AG09319 (cell line): Measurements from ENCODE around the gene CFAP100.

Experiments
- DNase-seq: peaks from one replicate; pipeline ENCODE4 v3.0.0-alpha.2; 2010; ENCODE audit warnings: low read depth; ENCODE audit errors: extremely low read depth
- CTCF ChIP-seq: IDR thresholded peaks from 2 replicates; pipeline ENCODE4 v1.5.1; 2011; ENCODE audit warnings: low read depth, mild to moderate bottlenecking, inconsistent platforms, low read length, moderate library complexity

The CFAP100 gene

GRCh38 chr3:126394179-126394976, at the start of gene CFAP100:
Gene CFAP100 (plus strand): TSS chr3:126394909. CDS start chr3:126396001, 1,092 bp downstream.
- DNase-seq: no peak
- TF ChIP-seq CTCF: no peak

- no peak for DNase-seq
- no peak for TF ChIP-seq CTCF
Observed at GRCh38 chr3:126345231-126345630, 49.5 kb upstream of the CFAP100 start.

GRCh38 chr3:126345641-126346460, 48.9 kb upstream of the CFAP100 start:
- no peak for TF ChIP-seq CTCF
- no peak for DNase-seq

- no peak for DNase-seq
- TF ChIP-seq CTCF: no peak
Observed at GRCh38 chr3:126346466-126346865, 48.2 kb upstream of the CFAP100 start.

- DNase-seq: no peak
- TF ChIP-seq CTCF: no peak
Observed at GRCh38 chr3:126347543-126348161, 47.1 kb upstream of the CFAP100 start.

- TF ChIP-seq CTCF: no peak
- no peak for DNase-seq
Observed at GRCh38 chr3:126348308-126348920, 46.3 kb upstream of the CFAP100 start.

GRCh38 chr3:126349071-126349470, 45.6 kb upstream of the CFAP100 start:
- TF ChIP-seq CTCF: no peak
- DNase-seq: no peak
